GM13977 (cell line): ENCODE results near the gene ATXN10.

Experiments used
- DNase-seq: peaks from one replicate; pipeline ENCODE4 v3.0.0; 2012; ENCODE audit warnings: low spot score
- CTCF ChIP-seq: IDR thresholded peaks from 2 replicates; pipeline ENCODE4 v1.5.1; 2012; ENCODE audit warnings: mild to moderate bottlenecking, control low read depth; ENCODE audit not compliant: insufficient read depth; ENCODE audit errors: extremely low read depth, missing control alignments
- in situ Hi-C: fragments of 300-500 bp; cut with MboI; formaldehyde crosslinking; loops from one replicate; pipeline ENCODE4 v1.12.0; 2022; ENCODE audit warnings: low sequenced_read_pairs, low pct_unique_long_range_greater_than_20kb, mixed read lengths, inconsistent platforms; ENCODE audit not compliant: unreplicated experiment

The ATXN10 gene

DNA sequence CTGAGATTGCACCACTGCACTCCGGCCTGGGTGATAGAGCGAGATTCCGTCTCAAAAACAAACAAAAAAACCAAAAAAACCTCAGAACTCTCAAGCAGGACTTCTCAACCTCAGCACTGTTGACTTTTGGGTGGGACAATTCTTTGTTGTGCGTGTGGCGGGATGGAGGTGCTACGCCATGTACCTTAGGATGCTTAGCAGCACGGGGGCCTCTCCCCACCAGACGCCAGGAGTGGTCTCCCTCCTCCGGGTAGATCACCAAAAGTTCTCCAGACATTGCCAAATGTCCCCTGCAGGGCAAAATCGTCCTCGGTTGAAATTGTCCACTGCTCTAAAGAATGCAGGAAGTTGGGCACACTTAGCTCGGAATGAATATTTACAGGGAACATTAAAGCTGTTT is 26.9 kb upstream of the ATXN10 start:
- no peak for TF ChIP-seq CTCF
- DNase-seq: no peak
- in situ Hi-C loops: loop anchor here (10.0 kb wide), 1 partner anchor 340 kb away; no protein-coding TSS in a partner anchor

DNA sequence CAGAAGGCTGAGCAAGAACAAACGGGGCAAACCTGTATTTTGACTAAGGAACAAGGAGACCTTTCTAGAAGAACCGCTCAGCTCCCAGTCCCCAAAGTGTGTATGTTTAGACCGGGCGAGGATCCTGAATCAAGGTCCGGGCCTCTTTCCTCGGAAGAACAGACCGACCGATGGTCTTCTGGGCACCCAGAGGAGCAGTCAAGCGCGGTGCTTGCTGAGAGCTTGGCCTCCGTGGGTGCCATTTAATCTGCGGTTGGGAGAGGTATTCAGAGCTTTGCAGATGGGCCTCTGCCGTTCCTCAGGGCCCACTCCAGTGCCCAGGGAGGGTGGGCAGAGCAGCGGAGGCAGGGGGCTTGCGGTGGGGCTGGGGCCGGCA is 26.5 kb upstream of the ATXN10 start:
- no peak for TF ChIP-seq CTCF
- no peak for DNase-seq
- in situ Hi-C loops: loop anchor here (10.0 kb wide), 1 partner anchor 340 kb away; no protein-coding TSS in a partner anchor

- in situ Hi-C loops: loop anchor here (10.0 kb wide), 1 partner anchor 339 kb away; no protein-coding TSS in a partner anchor
- peak; percentile 89 for DNase-seq
- TF ChIP-seq CTCF: peak; percentile 99
These were observed 25.9 kb upstream of the ATXN10 start for GRCh38 chr22:45645526-45646414.

DNA sequence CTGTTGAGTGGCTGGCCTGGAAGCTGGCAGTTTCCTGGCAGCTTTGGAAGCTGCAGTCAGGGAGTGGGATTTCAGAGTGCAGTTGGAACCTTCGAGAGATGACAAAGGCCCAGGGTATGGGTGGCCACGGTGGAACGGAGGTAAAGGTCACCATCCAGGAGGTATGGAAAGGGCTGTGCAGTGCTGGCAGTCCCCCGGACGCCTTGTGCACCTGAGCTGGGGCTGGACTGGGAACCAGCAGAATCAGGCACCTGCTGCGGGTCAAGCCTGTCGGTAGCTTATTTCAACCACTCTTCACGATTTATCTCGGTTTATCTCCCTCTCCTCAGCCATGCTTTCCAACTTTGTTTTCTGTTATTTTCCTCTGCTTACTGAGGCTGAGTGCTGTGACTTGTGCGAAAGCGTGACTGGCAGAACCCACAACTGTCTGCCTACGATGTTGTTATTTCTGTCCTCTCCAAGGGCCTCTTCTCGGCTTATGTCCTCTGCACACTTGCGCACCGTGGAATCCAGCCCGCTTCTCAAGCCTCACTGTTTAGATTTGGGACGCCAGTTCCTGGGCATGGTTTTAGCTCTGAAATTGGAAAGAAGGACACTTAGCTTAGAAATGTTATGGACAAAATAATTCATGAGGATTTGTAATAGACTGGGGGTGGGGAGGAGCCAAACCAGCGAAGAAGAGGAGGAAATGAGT is 24.0 kb upstream of the ATXN10 start:
- TF ChIP-seq CTCF: no peak
- DNase-seq: no peak
- in situ Hi-C loops: loop anchor here (10.0 kb wide), 1 partner anchor 337 kb away; no protein-coding TSS in a partner anchor

- no peak for TF ChIP-seq CTCF
- no peak for DNase-seq
- in situ Hi-C loops: loop anchor here (10.0 kb wide), 1 partner anchor 336 kb away; no protein-coding TSS in a partner anchor
These were observed 23.1 kb upstream of the ATXN10 start for GRCh38 chr22:45648301-45649117.

GRCh38 chr22:45649809-45650208 is 21.8 kb upstream of the ATXN10 start:
- in situ Hi-C loops: loop anchor here (10.0 kb wide), 1 partner anchor 335 kb away; no protein-coding TSS in a partner anchor
- TF ChIP-seq CTCF: no peak

More at GRCh38 chr22:45649809-45650208, 21.8 kb upstream of the ATXN10 start:
- no peak for DNase-seq
